Adrenal gland (tissue), 5 donors: Measurements from ENCODE around the gene TGDS.

ENCODE experiments used
- POLR2A ChIP-seq, 2 donors: fragments of 450-650 bp; IDR thresholded peaks; one replicate each; pipeline ENCODE4 v1.6.1; 2017; ENCODE audit warnings: antibody characterized with exemption in 2 of 2, mild to moderate bottlenecking in 2 of 2, moderate library complexity in 1 of 2
- TF ChIP-seq, protein P1 (sequence below), 6 experiments: fragments of 450-650 bp in 4 of 6; fragments of 200-600 bp in 2 of 6; sonication (generic) in 1 of 6; IDR thresholded peaks; 1 replicate in 5 of 6; 2 replicates in 1 of 6; pipeline versions ENCODE4 v1.5.1 to v1.8.0; 2016 to 2021; ENCODE audit warnings: antibody characterized with exemption in 6 of 6, mild to moderate bottlenecking in 2 of 6, moderate library complexity in 1 of 6
- donor health status: DM: no; HTN: no; CAD: no.

DNA sequence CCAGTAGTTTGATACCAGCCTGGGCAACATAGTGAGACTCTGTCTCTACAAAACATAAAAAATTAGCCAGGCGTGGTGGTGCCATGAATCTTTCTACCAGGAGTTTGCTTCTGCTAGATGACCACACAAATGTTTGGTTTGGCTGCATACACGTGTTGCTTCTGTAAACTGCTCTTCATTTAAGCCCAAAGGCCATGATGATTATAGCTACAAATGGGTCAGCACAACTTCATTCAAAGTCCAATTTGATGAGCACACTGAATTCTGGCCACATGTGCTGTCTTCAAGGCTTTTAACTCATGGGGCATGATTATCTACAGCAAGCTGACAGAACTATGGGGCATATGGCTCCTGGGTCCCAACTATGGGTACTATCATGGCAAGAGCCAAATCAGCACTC is 70.2 kb downstream of the TGDS start:
- TF ChIP-seq, protein P1, sequence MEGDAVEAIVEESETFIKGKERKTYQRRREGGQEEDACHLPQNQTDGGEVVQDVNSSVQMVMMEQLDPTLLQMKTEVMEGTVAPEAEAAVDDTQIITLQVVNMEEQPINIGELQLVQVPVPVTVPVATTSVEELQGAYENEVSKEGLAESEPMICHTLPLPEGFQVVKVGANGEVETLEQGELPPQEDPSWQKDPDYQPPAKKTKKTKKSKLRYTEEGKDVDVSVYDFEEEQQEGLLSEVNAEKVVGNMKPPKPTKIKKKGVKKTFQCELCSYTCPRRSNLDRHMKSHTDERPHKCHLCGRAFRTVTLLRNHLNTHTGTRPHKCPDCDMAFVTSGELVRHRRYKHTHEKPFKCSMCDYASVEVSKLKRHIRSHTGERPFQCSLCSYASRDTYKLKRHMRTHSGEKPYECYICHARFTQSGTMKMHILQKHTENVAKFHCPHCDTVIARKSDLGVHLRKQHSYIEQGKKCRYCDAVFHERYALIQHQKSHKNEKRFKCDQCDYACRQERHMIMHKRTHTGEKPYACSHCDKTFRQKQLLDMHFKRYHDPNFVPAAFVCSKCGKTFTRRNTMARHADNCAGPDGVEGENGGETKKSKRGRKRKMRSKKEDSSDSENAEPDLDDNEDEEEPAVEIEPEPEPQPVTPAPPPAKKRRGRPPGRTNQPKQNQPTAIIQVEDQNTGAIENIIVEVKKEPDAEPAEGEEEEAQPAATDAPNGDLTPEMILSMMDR (IDR thresholded peaks at IDR 0.05) = no peak
- no peak for TF ChIP-seq POLR2A (IDR thresholded peaks at IDR 0.05)
